SW 1271 (cell line): ENCODE measurements around the gene TPH1.
"Not testable (repeated sequence)": the region's sequence is repeated elsewhere in the genome, so short reads cannot be mapped to it uniquely, and the experiment has no call there.

Experiments
- DNase-seq, 2 experiments: peaks; one replicate each; lab custom pipeline; 2025; lab: John Stamatoyannopoulos, UW

TPH1 gene

DNA sequence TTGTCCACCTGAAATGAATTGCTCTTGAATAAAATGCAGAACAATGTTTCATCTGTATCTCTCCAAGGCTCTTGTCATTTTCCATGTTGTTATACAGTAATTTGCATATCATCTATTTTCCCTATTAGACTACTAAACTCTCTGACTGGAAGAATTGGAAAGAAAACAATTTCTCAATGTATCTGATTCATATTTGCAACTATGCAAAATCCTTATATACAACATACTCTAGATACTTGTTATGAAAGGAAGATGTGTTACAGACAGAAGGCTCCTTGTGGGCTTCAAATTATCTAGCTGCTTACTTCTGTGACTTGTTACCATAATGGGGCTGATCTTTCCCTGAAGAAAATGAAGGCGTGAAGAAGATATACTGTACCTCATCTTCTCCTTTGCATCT is 23.6 kb downstream of the TPH1 start:
- no peak for DNase-seq

DNA sequence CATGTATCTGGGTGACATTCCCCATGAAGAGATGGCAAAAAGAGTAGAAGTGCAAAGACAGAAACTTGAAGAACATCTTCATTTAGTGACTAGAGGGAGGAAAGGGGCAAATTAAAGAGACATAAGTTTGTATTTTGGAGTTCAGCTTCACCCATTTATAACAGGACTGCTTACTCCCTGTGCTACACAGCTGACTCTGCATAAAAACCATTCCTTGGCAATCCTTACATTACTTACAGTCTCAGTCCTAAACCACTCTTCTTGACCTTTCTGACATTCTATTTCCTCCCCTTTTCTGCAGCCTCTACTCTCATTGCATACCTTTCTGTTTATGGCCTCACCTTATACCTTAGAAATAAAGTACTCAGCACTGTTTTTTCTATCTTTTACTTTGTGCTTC is 26.4 kb downstream of the TPH1 start:
- DNase-seq: no peak

DNA sequence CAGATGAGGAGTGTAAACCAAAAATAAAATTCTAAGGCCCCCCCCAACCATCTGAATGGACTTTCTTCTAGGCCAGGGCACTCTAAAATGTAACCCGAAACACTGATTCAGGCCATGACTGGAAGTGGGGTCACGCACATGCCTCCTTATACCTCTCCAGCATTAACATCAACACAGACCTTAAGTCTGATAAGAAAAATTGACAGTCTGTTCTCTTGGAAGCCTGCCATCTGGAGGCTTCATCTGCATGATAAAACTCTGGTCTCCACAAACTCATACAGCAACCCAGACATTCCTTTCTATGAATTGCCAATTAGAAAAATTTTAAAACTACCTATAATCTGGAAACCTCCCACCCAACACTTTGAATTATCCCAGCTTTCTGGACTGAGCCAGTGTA is 29.3 kb downstream of the TPH1 start:
- no peak for DNase-seq

DNA sequence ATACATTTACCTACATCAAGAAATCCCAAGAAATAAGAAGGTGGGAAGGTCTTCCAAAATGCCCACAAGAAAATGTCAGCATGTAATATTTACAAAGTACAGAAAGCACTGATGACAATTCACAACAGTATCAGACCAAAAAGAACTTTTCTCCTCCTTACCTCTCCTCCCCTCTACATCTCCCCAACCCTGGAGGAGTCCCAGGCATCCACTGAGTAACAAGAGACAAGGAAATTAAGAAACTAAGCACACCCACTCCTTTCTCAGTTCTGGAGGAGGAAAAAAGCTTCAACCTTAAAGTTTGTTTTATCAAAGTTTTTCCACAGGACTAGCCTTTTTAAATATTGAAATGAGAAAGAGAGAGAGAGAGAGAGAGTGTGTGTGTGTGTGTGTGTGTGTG is 31.2 kb downstream of the TPH1 start:
- DNase-seq: no peak

DNA sequence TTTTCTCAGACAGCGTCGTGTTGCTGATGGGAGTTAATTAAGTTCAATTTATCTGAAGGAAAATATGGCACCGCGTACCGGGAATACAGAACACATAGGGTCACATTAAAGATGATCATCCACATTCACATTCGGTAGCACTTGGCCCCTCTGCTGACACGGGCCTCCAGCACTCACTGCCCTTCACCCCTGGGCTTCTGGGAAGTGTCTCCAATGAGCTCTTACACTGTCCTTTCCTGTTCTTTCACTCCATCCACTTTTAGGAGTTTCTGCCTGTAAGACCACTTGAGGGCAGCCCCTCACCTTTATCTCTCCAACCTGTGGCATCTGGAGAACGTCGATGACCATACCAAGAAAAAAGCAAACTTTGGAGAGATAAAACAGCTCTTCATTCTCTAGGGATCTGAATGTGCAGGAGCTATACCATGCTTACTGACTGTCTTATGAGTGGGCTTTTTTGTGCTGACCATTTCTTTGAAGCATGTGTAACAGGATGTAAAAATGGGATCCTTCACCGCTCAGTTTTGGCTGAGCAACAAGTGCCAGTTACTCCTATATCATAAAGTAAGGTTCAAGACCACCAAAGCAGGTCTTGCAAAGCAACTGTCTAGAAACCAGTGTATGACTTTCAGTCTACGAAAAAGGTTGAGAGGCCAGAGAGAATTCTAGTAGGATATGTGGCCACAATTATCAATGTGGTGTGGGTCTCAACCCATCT is 32.1 kb downstream of the TPH1 start:
- peak in 1 of 2 experiments; percentile 17 for DNase-seq

DNA sequence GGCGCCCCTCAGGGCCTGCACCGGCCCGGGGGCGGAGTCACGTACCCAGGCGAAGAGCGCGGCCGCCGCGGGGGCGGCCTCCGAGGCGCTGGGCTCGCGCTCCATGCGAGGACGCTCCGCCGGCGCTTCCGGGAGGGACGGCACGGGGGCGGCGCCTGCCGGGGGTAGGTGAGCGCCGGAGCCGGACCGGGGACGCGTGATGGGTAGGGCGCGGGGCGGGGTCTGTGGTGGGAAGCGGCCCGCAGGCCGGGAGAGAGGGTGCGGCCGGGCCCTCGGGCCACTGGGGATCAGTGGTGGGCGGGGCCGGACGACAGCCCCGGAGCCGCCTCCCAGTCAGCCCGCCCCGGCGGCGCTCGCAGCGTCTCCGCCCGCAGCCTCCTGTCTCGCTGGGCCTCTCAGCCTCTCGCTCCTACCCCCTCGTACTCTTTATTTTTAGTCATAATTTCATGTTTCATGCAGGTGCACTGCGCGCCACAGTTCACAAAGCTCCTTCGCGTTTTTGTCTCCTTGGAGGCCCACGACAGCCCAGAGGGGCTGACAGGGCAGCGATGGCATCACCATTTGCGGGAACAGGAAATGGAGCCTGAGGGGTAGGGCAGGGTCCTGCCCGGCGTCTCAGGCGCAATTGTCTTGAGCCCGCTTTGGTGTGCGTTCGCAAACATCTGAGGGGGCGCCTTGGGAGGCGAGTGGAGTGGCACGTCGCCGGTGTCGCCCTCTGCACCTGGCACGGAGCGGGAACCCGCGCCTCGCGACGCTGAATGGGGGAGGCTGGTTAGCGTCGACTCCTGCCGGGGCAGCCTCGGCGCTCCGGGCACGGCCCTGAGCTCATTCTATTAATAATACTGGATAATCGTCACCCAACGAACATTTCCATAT is 32.9 kb downstream of the TPH1 start, which contains the start of gene SERGEF:
Gene SERGEF (minus strand): TSS at position 142 of the 876 bp plus-strand sequence. CDS start 37 bp downstream, at position 105.
- peak; percentile 73 to 86 for DNase-seq

DNA sequence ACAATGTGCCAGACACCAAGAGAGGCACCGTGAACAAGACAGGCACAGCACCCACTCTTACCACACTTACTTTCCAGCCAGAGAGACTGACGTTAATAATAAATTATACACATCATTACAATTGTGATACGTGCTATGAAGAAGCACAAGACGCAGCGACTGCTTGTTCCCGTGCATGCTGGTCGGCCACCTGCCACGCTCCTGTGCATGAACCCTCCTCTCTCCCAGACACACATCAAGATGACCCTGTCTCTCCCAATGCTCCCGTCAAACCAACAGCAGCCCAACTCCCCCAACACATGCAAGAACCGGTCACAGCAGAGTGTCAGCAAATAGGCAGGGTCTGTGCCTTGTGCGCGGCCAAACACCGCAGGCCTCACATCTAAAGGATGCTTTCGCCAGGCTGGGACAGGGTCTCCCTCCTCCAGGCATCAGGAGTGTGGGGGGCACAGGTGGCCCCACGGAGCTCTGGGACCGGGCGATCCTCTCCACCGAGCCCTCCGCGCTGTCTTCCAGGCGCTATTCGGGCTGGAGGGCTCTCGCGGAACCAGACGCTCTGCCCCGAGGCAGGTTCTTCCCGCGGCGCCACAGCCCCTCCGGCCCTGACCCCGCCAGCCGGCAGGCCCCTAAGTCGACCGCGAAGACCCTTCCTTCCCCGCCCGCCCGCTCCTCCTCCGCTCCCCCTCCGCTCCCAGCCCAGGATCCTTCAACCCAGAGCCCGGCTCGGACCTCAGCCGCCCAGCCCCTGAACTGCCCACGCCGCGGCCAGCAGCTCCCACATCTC is 33.8 kb downstream of the TPH1 start:
- DNase-seq: peak in 1 of 2 experiments; percentile 5

DNA sequence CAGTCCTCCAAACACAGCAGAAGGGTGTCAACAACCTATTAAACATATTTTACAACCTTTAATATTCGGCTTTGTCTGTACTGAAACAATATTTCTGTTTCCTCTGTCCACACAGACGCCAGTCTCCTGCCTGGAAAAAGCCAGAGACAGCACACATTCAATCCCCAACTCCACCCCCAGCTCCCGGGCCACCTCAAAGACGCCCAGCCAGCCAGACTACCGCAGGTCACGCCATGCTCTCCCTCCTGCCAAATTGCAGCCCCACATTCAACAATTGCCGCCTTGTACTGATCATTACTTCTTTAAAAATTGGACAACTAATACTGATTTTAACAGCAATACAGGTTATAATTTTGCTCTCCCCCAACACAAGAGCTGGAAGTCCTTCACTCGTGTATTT is 34.4 kb downstream of the TPH1 start:
- no peak for DNase-seq

DNA sequence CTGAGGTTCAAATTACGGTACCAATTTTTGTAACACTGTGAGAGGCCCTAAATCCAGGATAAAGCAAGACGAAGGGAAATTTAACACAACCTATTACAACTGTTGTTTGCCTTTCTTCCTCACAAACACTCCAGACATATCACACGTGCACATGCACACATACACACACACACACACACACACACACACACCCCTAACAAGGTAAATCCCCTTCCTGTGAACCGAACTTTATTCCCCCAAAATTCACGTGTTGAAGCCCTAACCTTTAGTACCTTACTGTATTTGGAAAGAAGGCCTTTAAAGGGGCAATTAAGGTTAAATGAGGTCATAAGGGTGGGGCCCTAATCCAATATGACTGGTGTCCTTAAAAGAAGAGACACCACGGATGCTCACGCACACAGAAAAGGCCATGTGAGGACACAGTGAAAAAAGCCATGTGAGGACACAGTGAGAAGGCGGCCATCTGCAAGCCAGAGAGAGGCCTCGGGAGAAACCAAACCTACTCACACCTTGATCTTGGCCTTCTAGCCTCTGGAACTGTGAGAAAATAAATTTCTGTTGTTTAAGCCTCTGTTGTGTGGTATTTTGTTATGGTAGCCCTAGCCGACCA is 35.0 kb downstream of the TPH1 start:
- DNase-seq: no peak

DNA sequence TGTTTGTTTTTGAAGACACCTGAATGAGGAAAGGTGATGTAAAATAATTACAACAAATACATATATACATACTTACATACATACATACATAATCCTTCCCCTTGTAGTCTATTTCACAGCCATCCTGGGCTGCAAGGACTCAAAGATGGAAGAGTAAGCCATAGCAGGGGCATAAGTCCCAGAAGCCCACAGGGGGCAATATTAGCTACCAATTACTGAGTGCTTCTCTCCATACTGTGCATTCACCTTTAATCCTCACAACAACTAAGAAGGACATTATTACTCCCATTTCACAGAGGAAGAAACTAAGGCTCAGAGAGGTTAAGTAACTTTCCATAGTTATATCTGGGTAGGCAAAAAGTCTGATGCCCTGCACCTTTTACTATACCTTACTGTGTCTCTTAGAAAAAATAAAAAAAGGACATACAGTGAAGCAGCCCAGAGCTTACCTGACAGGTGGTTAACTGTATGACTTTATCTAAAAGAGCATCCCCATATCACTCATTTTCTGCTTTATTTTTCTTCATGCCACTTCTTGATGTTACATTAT is 35.9 kb downstream of the TPH1 start:
- DNase-seq: no peak

DNA sequence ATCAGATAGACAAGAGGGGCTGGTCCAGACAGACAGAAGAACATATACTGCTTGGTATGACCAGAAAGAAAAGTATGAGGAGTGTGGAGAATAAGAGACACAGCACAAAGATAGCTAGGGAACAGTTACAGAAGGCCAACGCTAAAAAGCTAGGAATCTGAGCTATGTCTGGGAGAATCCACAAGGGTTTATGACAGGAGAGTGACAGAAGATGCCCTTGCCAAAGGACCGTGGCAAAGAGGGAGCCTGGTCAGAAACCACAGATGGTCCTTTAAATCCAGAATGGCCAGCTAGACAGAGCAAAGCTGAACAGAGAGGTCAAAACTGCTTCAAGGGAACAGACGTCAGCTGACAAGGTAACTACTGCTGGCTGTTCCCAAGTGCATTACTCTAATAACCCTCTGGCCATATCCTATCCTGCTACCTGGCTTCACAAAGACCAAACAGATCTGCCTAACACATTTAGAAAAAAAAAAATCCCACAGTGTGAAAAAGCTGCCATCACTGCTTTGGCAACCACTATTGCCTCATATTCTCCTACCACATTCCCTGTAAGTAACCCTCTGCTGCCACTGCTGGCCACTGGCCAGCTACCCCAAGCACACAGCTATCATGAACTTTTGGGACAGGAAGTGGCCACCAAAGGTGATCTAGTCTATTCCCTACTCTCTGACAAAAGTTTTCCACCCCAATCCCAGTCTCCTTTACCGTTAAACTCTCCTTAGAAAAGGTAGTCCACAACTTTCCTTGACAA is 40.5 kb downstream of the TPH1 start:
- no peak for DNase-seq

DNA sequence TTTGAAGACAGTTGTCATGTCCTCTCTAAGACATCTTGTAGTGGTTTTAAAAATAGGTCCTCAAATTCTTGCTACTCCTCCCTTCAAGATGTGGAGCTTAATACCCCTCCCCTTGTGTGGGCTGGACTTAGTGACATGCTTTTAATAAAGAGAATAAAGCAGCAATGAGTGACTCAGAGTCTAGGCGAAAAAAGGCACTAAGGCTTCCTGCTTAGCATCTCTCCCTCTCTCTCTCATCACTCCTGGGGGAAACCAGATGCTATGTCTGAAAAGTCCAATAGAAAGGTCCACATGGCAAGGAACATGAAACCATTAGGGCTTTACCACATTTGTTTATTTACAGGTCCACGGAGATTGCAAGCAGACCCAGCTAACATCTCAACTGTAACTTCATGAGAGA is 44.9 kb downstream of the TPH1 start:
- no peak for DNase-seq

DNA sequence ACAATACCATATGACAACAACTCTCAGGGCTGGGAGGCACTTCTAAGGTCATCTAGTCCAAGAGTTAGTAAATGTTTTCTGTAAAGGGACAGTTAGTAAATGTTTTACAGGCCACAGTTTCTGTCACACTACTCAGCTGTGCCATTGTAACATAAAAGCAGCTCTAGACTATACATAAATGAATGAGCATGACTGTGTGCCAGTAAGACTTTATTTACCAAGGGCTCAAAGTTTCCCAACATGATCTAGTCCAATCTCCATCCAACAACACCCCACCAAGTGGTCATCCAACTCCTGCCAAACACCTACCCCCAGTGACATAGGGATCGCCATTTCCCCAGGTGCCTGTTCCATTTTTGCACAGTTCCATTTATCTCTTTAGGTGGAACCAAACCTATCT is 45.3 kb downstream of the TPH1 start:
- DNase-seq: no peak

DNA sequence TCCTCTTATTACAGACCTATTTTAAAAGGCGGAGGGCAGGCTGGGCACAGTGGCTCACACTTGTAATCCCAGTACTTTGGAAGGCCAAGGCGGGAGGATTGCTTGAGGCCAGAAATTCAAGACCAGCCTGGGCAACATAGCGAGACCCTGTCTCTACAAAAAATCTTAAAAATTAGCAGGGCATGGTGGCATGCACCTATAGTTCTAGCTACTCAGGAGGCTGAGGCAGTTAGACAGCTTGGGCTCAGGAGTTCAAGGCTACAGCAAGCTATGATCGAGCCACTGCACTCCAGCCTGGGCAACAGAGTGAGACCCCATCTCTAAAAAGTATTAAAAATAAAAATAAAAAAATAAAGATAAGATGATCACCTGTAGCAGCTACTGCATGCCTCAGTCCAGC is 45.9 kb downstream of the TPH1 start:
- not testable (repeated sequence) for DNase-seq
